Measurements from ENCODE around the gene EP300. TPM values are rescaled to one million over a fixed set of nuclear protein-coding genes. Genes with fewer than 3 reads are reported as not detected.
"Not testable (repeated sequence)": the region's sequence is repeated elsewhere in the genome, so short reads cannot be mapped to it uniquely, and the experiment has no call there.

The EP300 gene
- total RNA-seq, 2 donors from 2014 or later = 56.1 to 56.6 TPM

- H3K36me3 Mint-ChIP-seq = peaks cover 8 to 20% of the 10 kb centered on the region in 2 donors
These were observed 85.4 kb downstream of the EP300 start for GRCh38 chr22:41177622-41178424.

GRCh38 chr22:41178425-41178975 lies 86.1 kb downstream of the EP300 start:
- DNase-seq (ENCODE audit: low spot score in 2 of 2) = no peak
- Mint-ChIP-seq H3K9me3 (no peaks in the 10 kb centered on the region), H3K27ac (peak overlapping the region; percentile 32 to 63), H3K36me3 (peaks cover 8 to 20% of the 10 kb centered on the region in 2 donors)
- peak in 1 of 2 donors; percentile 44 for ATAC-seq

More at GRCh38 chr22:41177622-41178424, 85.4 kb downstream of the EP300 start:
- ATAC-seq (no peak), DNase-seq (ENCODE audit: low spot score in 2 of 2) (no peak)
- H3K9me3 Mint-ChIP-seq = no peaks in the 10 kb centered on the region
- H3K27ac Mint-ChIP-seq = peak overlapping the region in 1 of 2 donors; percentile 81

- H3K36me3 Mint-ChIP-seq = peaks cover 8 to 20% of the 10 kb centered on the region in 2 donors
- not testable (repeated sequence) for H3K9me3 Mint-ChIP-seq; ATAC-seq; DNase-seq (ENCODE audit: low spot score in 2 of 2)
- peak overlapping the region in 1 of 2 donors; percentile 13 for H3K27ac Mint-ChIP-seq
These were observed 88.0 kb downstream of the EP300 start for GRCh38 chr22:41180362-41180761.

DNA sequence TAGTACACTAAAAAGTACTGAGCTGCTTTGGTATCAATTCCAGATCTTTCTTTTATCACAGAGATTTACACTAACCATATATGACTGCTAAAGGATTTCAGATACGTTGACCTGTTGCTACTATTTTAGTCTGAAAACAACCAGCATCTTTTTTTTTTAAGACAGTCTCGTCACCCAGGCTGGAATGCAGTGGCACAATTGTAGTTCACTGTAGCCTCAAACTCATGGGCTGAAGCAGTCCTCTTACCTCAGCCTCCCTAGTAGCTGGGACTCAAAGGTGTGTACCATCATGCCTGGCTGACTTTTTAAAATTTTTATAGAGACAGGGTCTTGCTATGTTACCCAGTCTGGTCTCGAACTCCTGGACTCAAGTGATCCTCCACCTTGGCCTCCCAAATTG lies 88.5 kb downstream of the EP300 start:
- H3K27ac Mint-ChIP-seq = no peak overlapping the region
- ATAC-seq = no peak
- H3K36me3 Mint-ChIP-seq = peaks cover 8 to 20% of the 10 kb centered on the region in 2 donors
- H3K9me3 Mint-ChIP-seq = no peaks in the 10 kb centered on the region
- DNase-seq (ENCODE audit: low spot score in 2 of 2) = no peak

GRCh38 chr22:41181349-41182241 lies 89.2 kb downstream of the EP300 start:
- peak overlapping the region in 1 of 2 donors; percentile 17 for H3K27ac Mint-ChIP-seq
- no peaks in the 10 kb centered on the region for H3K9me3 Mint-ChIP-seq
- ATAC-seq (peak in 1 of 2 donors; percentile 23), DNase-seq (ENCODE audit: low spot score in 2 of 2) (no peak)
- H3K36me3 Mint-ChIP-seq = peaks cover 8 to 15% of the 10 kb centered on the region in 2 donors

- DNase-seq (ENCODE audit: low spot score in 2 of 2) (no peak), ATAC-seq (no peak)
- no peaks in the 10 kb centered on the region for H3K9me3 Mint-ChIP-seq
- H3K27ac Mint-ChIP-seq = no peak overlapping the region
- no peaks in the 10 kb centered on the region for H3K36me3 Mint-ChIP-seq
These were observed 92.3 kb downstream of the EP300 start for GRCh38 chr22:41184679-41185078.

DNA sequence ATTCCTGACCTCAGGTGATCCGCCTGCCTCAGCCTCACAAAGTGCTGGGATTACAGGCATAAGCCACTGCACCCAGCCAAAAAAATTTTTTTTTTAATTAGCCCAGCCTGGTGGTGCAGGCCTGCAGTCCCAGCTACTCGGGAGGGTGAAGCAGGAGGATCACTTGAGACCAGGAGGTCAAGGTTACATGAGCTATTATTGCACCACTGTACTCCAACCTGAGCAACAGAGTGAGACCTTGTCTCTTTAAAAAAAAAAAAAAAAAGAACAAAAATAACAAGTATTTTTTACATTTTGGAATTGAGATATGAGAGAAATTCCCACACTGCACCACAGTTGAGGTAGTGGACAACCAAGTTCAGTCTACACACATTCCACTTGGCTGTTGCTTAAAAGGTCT lies 99.1 kb downstream of the EP300 start:
- ATAC-seq (no peak), DNase-seq (ENCODE audit: low spot score in 2 of 2) (peak in 1 of 2 donors; percentile 28)
- H3K27ac Mint-ChIP-seq = no peak overlapping the region
- no peaks in the 10 kb centered on the region for H3K9me3 Mint-ChIP-seq
- no peaks in the 10 kb centered on the region for H3K36me3 Mint-ChIP-seq

DNA sequence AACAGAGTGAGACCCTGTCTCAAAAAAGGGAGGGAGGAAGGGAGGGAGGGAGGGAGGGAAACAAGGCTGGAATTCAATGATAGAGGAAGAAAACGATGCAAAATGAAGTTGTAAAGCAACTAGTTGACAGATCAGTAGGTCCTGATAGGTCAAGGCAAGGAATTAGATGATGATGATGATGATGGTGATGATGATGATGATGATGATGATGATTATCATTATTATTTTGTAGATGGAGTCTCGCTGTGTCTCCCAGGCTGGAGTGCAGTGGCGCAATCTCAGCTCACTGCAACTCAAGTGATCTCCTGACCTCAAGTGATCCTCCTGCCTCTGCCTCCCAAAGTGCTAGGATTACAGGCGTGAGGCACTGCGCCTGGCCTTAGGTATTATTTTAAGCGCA lies 101.4 kb downstream of the EP300 start:
- Mint-ChIP-seq H3K9me3 (no peaks in the 10 kb centered on the region), H3K36me3 (no peaks in the 10 kb centered on the region), H3K27ac (no peak overlapping the region)
- no peak for ATAC-seq
- no peak for DNase-seq (ENCODE audit: low spot score in 2 of 2)

GRCh38 chr22:41197038-41197972 lies 104.9 kb downstream of the EP300 start:
- Mint-ChIP-seq H3K9me3 (no peaks in the 10 kb centered on the region), H3K27ac (peak overlapping the region in 1 of 2 donors; percentile 56), H3K36me3 (no peaks in the 10 kb centered on the region)
- DNase-seq (ENCODE audit: low spot score in 2 of 2) = peak; percentile 85
- peak; percentile 87 to 88 for ATAC-seq

DNA sequence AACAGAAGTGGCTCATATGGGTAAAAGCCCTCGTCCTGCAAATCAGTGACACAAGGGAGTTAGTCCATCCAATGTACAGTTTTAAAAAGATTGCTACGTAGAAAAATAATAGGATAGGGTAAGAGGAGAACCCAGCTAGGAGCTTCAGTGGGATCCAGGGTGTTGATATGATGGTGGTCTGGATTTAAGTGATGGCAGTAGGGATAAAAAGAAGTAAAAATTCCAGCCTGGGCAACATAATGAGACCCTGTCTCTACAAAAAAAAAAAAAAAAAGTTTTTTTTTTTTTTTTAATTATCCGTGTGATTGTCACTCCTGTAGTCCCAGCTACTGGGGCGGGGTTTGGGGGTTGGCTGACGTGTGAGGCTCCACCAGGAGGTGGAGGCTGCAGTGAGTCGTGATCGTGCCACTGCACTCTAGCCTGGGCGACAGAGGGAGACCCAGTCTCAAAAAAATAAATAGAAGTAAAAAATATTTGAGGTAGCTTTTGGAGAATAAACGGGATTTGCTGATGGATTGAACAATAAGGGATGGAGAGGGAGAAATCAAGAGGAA lies 105.7 kb downstream of the EP300 start:
- Mint-ChIP-seq H3K27ac (peak overlapping the region in 1 of 2 donors; percentile 56), H3K9me3 (no peaks in the 10 kb centered on the region)
- ATAC-seq = peak; percentile 44 to 67

GRCh38 chr22:41201141-41201540 lies 108.7 kb downstream of the EP300 start:
- no peak overlapping the region for H3K27ac Mint-ChIP-seq
- H3K9me3 Mint-ChIP-seq = no peaks in the 10 kb centered on the region
- DNase-seq (ENCODE audit: low spot score in 2 of 2) = no peak
- peaks cover 9 to 13% of the 10 kb centered on the region in 2 donors for H3K36me3 Mint-ChIP-seq
- no peak for ATAC-seq

More for the DNA sequence above, 105.7 kb downstream of the EP300 start:
- peak in 1 of 2 donors; percentile 57 for DNase-seq (ENCODE audit: low spot score in 2 of 2)
- H3K36me3 Mint-ChIP-seq = no peaks in the 10 kb centered on the region

DNA sequence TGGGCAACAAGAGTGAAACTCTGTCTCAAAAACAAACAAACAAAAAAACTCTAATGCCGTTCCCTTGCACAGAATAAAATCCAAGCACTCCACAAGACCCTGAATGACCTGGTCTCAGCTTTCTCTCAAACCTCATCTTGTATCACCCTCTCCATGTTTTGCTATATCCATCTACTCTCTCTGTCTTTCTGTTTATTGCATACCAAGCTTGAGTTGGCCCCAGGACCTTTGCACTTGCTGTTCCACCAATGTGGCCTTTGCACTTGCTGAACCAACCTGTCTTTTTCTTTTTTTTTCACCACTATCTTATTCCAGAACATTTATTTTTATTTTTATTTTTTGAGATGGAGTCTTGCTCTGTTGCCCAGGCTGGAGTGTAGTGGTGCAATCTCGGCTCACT lies 110.7 kb downstream of the EP300 start:
- no peak for DNase-seq (ENCODE audit: low spot score in 2 of 2)

DNA sequence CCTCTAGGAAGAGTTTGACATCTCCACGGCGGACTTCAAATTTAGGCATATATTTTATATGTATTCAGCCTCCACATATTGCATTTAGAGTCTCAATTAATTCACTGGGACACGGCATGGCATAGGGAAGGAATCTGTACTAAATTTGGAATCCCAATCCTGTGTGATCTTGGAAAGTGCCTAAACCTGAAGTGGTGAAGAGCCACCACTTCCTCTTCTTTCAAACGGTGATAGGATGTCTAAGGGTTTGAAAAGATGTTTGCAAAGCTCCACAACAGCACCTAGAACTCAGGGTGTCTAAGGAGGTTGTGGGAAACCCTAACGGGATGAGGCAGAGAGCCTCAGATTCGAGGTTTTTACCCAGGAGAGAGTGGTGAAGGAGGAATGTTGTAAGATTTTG lies 111.7 kb downstream of the EP300 start:
- H3K27ac Mint-ChIP-seq = peak overlapping the region in 1 of 2 donors; percentile 97
- peaks cover 9 to 13% of the 10 kb centered on the region in 2 donors for H3K36me3 Mint-ChIP-seq
- DNase-seq (ENCODE audit: low spot score in 2 of 2) (no peak), ATAC-seq (no peak)
- no peaks in the 10 kb centered on the region for H3K9me3 Mint-ChIP-seq

More for the DNA sequence above, 110.7 kb downstream of the EP300 start:
- ATAC-seq = no peak
- no peak overlapping the region for H3K27ac Mint-ChIP-seq
- H3K9me3 Mint-ChIP-seq = no peaks in the 10 kb centered on the region
- H3K36me3 Mint-ChIP-seq = peaks cover 9 to 13% of the 10 kb centered on the region in 2 donors

- Mint-ChIP-seq H3K27ac (peak within 1 kb of the TSS; percentile 97), H3K36me3 (peaks cover 9 to 13% of the 10 kb centered on the region in 2 donors), H3K9me3 (no peaks in the 10 kb centered on the region)
- peak; percentile 98 to 99 for DNase-seq (ENCODE audit: low spot score in 2 of 2)
- peak; percentile 100 for ATAC-seq
These were observed 112.9 kb downstream of the EP300 start, which contains the start of gene L3MBTL2 for GRCh38 chr22:41204992-41205900. TSS of gene L3MBTL2 (plus strand) at chr22:41205312. CDS start at chr22:41205363, 51 bp downstream.

Measured in activated naive CD4-positive, alpha-beta T cell treated with anti-CD3 and anti-CD28 coated beads, Interleukin-2, amount 50 U/mL, for 72 hours (primary cell).